D721Med (cell line): ENCODE results near the gene PHLDB2.
A peak's percentile ranks its signal among the peaks of the same experiment; 100 is the strongest.

ENCODE experiments used
- DNase-seq: peaks from one replicate; pipeline ENCODE4 v3.0.0; 2011; ENCODE audit warnings: low spot score; ENCODE audit not compliant: insufficient read length
- FAIRE-seq: peaks from 2 replicates; lab custom pipeline; 2011; peaks lifted over from hg19 to GRCh38; lab: Jason Lieb, UNC
- CTCF ChIP-seq: IDR thresholded peaks from 2 replicates; pipeline ENCODE4 v1.5.1; 2012; ENCODE audit warnings: mild to moderate bottlenecking, control low read depth; ENCODE audit not compliant: insufficient read depth; ENCODE audit errors: missing control alignments

Gene PHLDB2

DNA sequence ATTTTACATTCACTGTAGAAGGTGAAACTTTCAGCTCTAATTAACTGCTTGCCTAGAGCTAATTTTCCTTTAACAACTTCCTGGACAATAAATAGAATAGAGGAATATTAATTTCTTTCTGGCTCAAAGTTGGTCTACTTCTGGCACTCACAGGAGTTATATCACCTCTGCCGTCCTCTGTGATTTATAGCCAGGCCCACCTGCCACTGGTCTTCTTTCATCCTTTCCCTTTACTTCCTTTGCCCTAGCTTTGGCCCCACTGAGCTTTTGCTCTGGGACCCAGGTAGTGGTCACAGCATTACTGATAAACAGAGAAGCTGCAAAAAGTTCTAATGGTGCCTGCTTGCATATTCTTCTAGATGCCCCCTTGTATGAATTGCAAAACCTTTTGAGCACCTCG is 70.4 kb downstream of the PHLDB2 start:
- TF ChIP-seq CTCF = no peak
- no peak for FAIRE-seq
- no peak for DNase-seq

GRCh38 chr3:111932946-111933345 is 73.9 kb downstream of the PHLDB2 start:
- TF ChIP-seq CTCF = no peak
- DNase-seq (no peak), FAIRE-seq (no peak)

- TF ChIP-seq CTCF = no peak
- peak; percentile 82 for FAIRE-seq
- DNase-seq = no peak
These were observed 77.3 kb downstream of the PHLDB2 start for GRCh38 chr3:111936191-111936841.

GRCh38 chr3:111936967-111937366 is 77.9 kb downstream of the PHLDB2 start:
- no peak for DNase-seq
- no peak for TF ChIP-seq CTCF
- FAIRE-seq = no peak

- no peak for FAIRE-seq
- no peak for DNase-seq
- TF ChIP-seq CTCF = no peak
These were observed 78.8 kb downstream of the PHLDB2 start for GRCh38 chr3:111937871-111938270.

GRCh38 chr3:111939873-111940272 is 80.8 kb downstream of the PHLDB2 start:
- no peak for TF ChIP-seq CTCF
- DNase-seq = no peak
- FAIRE-seq = peak; percentile 61

- DNase-seq (no peak), FAIRE-seq (no peak)
- TF ChIP-seq CTCF = no peak
These were observed 84.5 kb downstream of the PHLDB2 start for GRCh38 chr3:111943533-111943932.
